ENCODE results near the gene SLC35E4.

The SLC35E4 gene

DNA sequence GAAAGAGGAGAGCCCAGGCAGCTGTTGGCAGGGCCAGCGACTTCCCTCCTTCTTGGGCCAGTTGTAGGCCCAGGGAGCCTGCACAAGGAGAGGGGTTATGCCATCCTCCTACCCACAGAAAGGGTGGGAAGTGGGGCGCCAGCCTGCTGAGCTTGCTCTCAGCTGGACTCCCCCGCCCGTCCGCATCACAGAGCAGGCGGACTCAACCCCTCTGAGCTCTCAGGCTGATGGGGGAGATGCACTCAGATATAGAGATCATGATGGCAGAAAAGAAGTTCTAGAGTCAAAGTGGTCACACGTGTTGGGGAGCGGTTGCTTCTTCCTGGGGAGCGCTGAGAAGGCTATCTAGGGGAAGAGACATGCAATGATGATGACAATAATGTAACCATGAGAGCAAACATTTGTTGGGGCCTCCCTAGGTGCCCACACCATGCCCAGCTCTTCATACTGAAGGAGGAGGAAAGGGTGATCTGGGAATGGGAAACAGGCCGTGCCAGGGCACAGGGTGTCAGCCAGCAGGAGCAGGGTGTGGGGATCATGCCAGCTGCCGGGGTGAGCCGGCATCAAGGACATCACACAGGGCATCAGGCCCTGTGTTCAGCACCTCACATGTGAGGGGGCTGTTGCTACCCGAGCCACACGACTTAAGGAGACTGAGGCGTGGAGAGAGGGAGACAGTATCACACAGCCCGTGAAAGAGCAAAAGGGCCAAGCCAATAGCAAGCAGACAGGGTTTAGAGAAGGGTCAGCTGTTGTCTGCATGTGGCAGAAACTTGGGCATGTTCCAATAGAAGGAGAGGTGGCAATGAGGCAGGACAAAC lies 7.7 kb downstream of the SLC35E4 start:
- TF ChIP-seq TAF1 (IDR thresholded peaks at IDR 0.05; ENCODE audit: borderline replicate concordance, insufficient read depth, low read length) (no peak), FOXP2 (optimal IDR thresholded peaks at IDR 0.05; ENCODE audit: borderline replicate concordance, extremely low read depth, extremely low read length, insufficient read depth) (no peak), POLR2AphosphoS5 (IDR thresholded peaks at IDR 0.05; ENCODE audit: low read depth, low read length) (no peak), SIN3A (IDR thresholded peaks at IDR 0.05; ENCODE audit: borderline replicate concordance, insufficient read depth, low read length) (no peak)
- TF ChIP-seq, protein P1, sequence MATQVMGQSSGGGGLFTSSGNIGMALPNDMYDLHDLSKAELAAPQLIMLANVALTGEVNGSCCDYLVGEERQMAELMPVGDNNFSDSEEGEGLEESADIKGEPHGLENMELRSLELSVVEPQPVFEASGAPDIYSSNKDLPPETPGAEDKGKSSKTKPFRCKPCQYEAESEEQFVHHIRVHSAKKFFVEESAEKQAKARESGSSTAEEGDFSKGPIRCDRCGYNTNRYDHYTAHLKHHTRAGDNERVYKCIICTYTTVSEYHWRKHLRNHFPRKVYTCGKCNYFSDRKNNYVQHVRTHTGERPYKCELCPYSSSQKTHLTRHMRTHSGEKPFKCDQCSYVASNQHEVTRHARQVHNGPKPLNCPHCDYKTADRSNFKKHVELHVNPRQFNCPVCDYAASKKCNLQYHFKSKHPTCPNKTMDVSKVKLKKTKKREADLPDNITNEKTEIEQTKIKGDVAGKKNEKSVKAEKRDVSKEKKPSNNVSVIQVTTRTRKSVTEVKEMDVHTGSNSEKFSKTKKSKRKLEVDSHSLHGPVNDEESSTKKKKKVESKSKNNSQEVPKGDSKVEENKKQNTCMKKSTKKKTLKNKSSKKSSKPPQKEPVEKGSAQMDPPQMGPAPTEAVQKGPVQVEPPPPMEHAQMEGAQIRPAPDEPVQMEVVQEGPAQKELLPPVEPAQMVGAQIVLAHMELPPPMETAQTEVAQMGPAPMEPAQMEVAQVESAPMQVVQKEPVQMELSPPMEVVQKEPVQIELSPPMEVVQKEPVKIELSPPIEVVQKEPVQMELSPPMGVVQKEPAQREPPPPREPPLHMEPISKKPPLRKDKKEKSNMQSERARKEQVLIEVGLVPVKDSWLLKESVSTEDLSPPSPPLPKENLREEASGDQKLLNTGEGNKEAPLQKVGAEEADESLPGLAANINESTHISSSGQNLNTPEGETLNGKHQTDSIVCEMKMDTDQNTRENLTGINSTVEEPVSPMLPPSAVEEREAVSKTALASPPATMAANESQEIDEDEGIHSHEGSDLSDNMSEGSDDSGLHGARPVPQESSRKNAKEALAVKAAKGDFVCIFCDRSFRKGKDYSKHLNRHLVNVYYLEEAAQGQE (IDR thresholded peaks at IDR 0.05; ENCODE audit: insufficient read depth in 1 of 2, low read depth in 2 of 2, low read length in 2 of 2) = no peak

- TF ChIP-seq TAF1 (IDR thresholded peaks at IDR 0.05; ENCODE audit: borderline replicate concordance, insufficient read depth, low read length) = no peak
- no peak for TF ChIP-seq POLR2AphosphoS5 (IDR thresholded peaks at IDR 0.05; ENCODE audit: low read depth, low read length)
- TF ChIP-seq FOXP2 (optimal IDR thresholded peaks at IDR 0.05; ENCODE audit: borderline replicate concordance, extremely low read depth, extremely low read length, insufficient read depth) = no peak
Observed at GRCh38 chr22:30646518-30647160, 11.1 kb downstream of the SLC35E4 start.

DNA sequence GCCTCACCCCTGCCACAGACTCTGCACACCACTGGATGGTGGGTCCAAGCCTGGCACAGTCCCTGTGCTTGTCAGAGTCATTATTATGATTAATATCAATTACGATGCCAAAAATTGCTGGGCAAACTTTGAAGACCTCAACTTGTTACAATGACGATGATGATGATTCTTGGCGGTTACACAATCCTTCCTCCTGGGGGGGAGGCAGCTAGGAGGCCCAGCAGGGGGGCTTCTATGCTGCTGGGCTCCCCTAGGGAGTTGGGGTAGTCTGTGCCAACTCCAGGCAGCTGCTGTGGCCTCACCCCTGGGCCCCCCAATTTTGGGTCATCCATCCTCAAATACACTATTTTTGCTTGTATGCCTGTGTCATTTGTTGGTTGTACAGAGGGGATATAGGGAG lies 12.0 kb downstream of the SLC35E4 start:
- TF ChIP-seq TAF1 (IDR thresholded peaks at IDR 0.05; ENCODE audit: borderline replicate concordance, insufficient read depth, low read length) (no peak), FOXP2 (optimal IDR thresholded peaks at IDR 0.05; ENCODE audit: borderline replicate concordance, extremely low read depth, extremely low read length, insufficient read depth) (no peak), SIN3A (IDR thresholded peaks at IDR 0.05; ENCODE audit: borderline replicate concordance, insufficient read depth, low read length) (no peak), POLR2AphosphoS5 (IDR thresholded peaks at IDR 0.05; ENCODE audit: low read depth, low read length) (no peak)
- TF ChIP-seq, protein P1 (IDR thresholded peaks at IDR 0.05; ENCODE audit: insufficient read depth in 1 of 2, low read depth in 2 of 2, low read length in 2 of 2) = no peak

DNA sequence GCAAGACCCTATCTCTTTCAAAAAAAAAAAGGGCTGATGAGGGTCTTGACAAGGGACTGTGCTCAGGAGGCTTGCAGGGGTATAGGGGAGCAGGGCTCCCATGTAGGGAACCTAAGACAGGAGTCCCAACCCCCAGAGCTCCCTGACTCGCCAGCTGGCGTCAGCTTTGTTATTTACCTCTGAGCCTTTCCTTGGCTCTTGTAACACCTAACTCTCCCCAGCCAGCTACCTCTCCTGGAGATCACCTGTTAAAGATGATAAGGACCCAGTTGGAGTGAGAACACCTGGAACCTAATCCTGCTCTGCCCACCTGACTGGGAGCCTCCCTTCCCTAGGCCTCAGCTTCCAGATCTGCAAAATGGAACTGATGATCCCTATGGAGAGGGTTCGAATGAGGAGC lies 13.2 kb downstream of the SLC35E4 start:
- TF ChIP-seq, protein P1 (IDR thresholded peaks at IDR 0.05; ENCODE audit: insufficient read depth in 1 of 2, low read depth in 2 of 2, low read length in 2 of 2) = no peak
- TF ChIP-seq TAF1 (IDR thresholded peaks at IDR 0.05; ENCODE audit: borderline replicate concordance, insufficient read depth, low read length) = no peak
- no peak for TF ChIP-seq POLR2AphosphoS5 (IDR thresholded peaks at IDR 0.05; ENCODE audit: low read depth, low read length)
- no peak for TF ChIP-seq FOXP2 (optimal IDR thresholded peaks at IDR 0.05; ENCODE audit: borderline replicate concordance, extremely low read depth, extremely low read length, insufficient read depth)
- no peak for TF ChIP-seq SIN3A (IDR thresholded peaks at IDR 0.05; ENCODE audit: borderline replicate concordance, insufficient read depth, low read length)

DNA sequence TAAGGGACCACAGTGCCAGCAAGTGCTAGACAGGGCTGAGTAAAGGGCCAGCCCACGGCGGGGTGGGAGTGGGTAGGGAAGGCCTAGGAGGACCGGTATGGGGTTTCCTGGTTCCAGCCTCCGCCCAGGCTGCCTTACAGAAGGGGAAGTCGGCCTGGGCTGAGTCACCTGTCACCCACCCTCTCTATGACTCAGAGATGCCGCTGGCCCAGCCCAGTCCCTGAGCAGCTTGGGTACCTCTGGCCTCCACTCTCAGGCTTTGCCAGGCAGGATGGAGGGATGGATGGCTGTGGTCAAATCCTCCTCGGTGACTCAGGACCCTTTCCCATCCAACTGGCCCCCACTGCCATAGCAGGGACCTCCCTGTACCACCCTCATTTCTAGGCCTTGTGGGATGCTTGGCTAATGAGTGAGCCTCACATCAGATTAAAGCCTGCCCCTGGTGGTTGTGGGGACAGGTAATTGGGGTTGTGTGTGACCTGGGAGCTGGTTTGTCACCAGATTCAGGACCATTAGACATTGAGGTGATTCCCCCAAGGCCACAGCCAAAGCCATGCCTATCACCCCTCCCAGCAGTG lies 13.9 kb downstream of the SLC35E4 start:
- no peak for TF ChIP-seq SIN3A (IDR thresholded peaks at IDR 0.05; ENCODE audit: borderline replicate concordance, insufficient read depth, low read length)
- no peak for TF ChIP-seq POLR2AphosphoS5 (IDR thresholded peaks at IDR 0.05; ENCODE audit: low read depth, low read length)
- TF ChIP-seq FOXP2 (optimal IDR thresholded peaks at IDR 0.05; ENCODE audit: borderline replicate concordance, extremely low read depth, extremely low read length, insufficient read depth) = no peak
- TF ChIP-seq, protein P1 (IDR thresholded peaks at IDR 0.05; ENCODE audit: insufficient read depth in 1 of 2, low read depth in 2 of 2, low read length in 2 of 2) = no peak
- TF ChIP-seq TAF1 (IDR thresholded peaks at IDR 0.05; ENCODE audit: borderline replicate concordance, insufficient read depth, low read length) = no peak

Data from PFSK-1 (cell line).